HCT116 (cell line): ENCODE results near the gene KATNAL2. TPM values are rescaled to one million over a fixed set of nuclear protein-coding genes. Genes with fewer than 3 reads are reported as not detected.
A peak's percentile ranks its signal among the peaks of the same experiment; 100 is the strongest.

Experiments used
- ATAC-seq: fragments of 200-7000 bp; cut with Tn5 transposase; 2 replicates; pipeline ENCODE4 v1.9.1; 2020; ENCODE audit warnings: mild to moderate bottlenecking, moderate library complexity
- BruUV-seq: library from RNA; stranded (reverse); fragments of 400-500 nt; replicated peaks from 2 replicates; lab custom pipeline; 2021; lab: Mats Ljungman, UMichigan
- CTCF ChIA-PET: fragments of 300-600 bp; sonication (Branson Sonifier 250); formaldehyde crosslinking; loops from one replicate; lab custom pipeline; 2021; ENCODE audit warnings: antibody characterized with exemption; lab: Charles Lee
- POLR2A ChIA-PET: fragments of 300-600, 350-600 bp; sonication (Branson Sonifier 250); formaldehyde crosslinking; loops from one replicate; lab custom pipeline; 2021; ENCODE audit warnings: antibody characterized with exemption; lab: Charles Lee
- RAD21 ChIA-PET, 2 experiments: fragments of 300-600 bp; sonication (Branson Sonifier 250); formaldehyde crosslinking; loops; one replicate each; lab custom pipeline; 2023; ENCODE audit warnings: low total read pairs in 2 of 2; ENCODE audit not compliant: uncharacterized antibody in 2 of 2, unreplicated experiment in 2 of 2, low non-redundant PET in 1 of 2; lab: Charles Lee
- DNase-seq: peaks from one replicate; pipeline ENCODE4 v3.0.0-alpha.2; 2010; ENCODE audit warnings: low read depth, low spot score
- H2AFZ ChIP-seq: fragments of 200-600 bp; shearing (Covaris generic), sonication (generic); 2 replicates; pipeline ENCODE4 v1.6.1; 2017; ENCODE audit warnings: low read depth, mixed run types, mixed read lengths, antibody characterized with exemption, low read length; ENCODE audit not compliant: poor library complexity, severe bottlenecking
- H3K27ac ChIP-seq: 2 replicates; pipeline ENCODE4 v1.5.1; 2012; ENCODE audit warnings: low read depth, low read length
- H3K27me3 ChIP-seq: fragments of 200-600 bp; sonication (generic); 2 replicates; pipeline ENCODE4 v1.6.1; 2016; ENCODE audit warnings: mixed run types, low read length, mixed read lengths; ENCODE audit not compliant: insufficient read depth
- H3K36me3 ChIP-seq, 2 experiments: fragments of 200-500 bp in 1 of 2; fragments of 200-600 bp in 1 of 2; sonication (Bioruptor generic) in 1 of 2; sonication (generic) in 1 of 2; 2 replicates each; pipeline versions ENCODE4 v1.5.1 to v1.6.1; 2014 to 2016; ENCODE audit warnings: low read length in 2 of 2, inconsistent platforms in 1 of 2, mixed read lengths in 1 of 2, mixed run types in 1 of 2; ENCODE audit not compliant: insufficient read depth in 2 of 2, control insufficient read depth in 1 of 2
- H3K4me1 ChIP-seq, 2 experiments: fragments of 200-600 bp in 1 of 2; sonication (generic) in 1 of 2; 2 replicates each; pipeline versions ENCODE4 v1.5.1 to v1.6.1; 2012 to 2017; ENCODE audit warnings: low read length in 2 of 2, inconsistent platforms in 1 of 2, mild to moderate bottlenecking in 1 of 2, mixed read lengths in 1 of 2, mixed run types in 1 of 2, moderate library complexity in 1 of 2; ENCODE audit not compliant: insufficient read depth in 2 of 2, control insufficient read depth in 1 of 2
- H3K4me2 ChIP-seq: fragments of 200-600 bp; sonication (generic); 2 replicates; pipeline ENCODE4 v1.6.1; 2017; ENCODE audit warnings: mixed run types, low read length, mixed read lengths
- H3K4me3 ChIP-seq, 2 experiments: fragments of 200-600 bp in 1 of 2; sonication (generic) in 1 of 2; replicated peaks in 1 of 2; 2 replicates each; pipeline ENCODE4 v1.5.1; 2011 to 2016; ENCODE audit warnings: low read length in 2 of 2, control low read depth in 1 of 2, low read depth in 1 of 2, mild to moderate bottlenecking in 1 of 2, mixed read lengths in 1 of 2, mixed run types in 1 of 2
- H3K79me2 ChIP-seq: fragments of 200-600 bp; sonication (generic); 2 replicates; pipeline ENCODE4 v1.6.1; 2017; ENCODE audit warnings: mild to moderate bottlenecking, mixed run types, low read length, moderate library complexity, mixed read lengths; ENCODE audit not compliant: insufficient read depth
- H3K9ac ChIP-seq: fragments of 200-600 bp; sonication (generic); 2 replicates; pipeline ENCODE4 v1.6.1; 2016; ENCODE audit warnings: low read length, mixed read lengths
- H3K9me2 ChIP-seq: fragments of 200-600 bp; sonication (generic), shearing (Covaris generic); 2 replicates; pipeline ENCODE4 v1.6.1; 2017; ENCODE audit warnings: mixed run types, mild to moderate bottlenecking, moderate library complexity; ENCODE audit not compliant: insufficient read depth
- H3K9me3 ChIP-seq, 2 experiments: fragments of 200-500 bp in 1 of 2; fragments of 200-600 bp in 1 of 2; sonication (Bioruptor generic) in 1 of 2; sonication (generic) in 1 of 2; 2 replicates each; pipeline ENCODE4 v1.6.1; 2014 to 2017; ENCODE audit warnings: low read length in 2 of 2, mixed read lengths in 2 of 2, inconsistent platforms in 1 of 2, low read depth in 1 of 2, mild to moderate bottlenecking in 1 of 2, mixed run types in 1 of 2, moderate library complexity in 1 of 2; ENCODE audit not compliant: control insufficient read depth in 1 of 2, insufficient read depth in 1 of 2
- H4K20me1 ChIP-seq: fragments of 200-600 bp; sonication (generic), shearing (Covaris generic); 2 replicates; pipeline ENCODE4 v1.6.1; 2017; ENCODE audit warnings: mixed run types, mild to moderate bottlenecking, moderate library complexity; ENCODE audit not compliant: insufficient read depth
- CBX3 ChIP-seq: IDR thresholded peaks from 2 replicates; pipeline ENCODE4 v1.6.1; 2012; ENCODE audit warnings: low read depth
- EGR1 ChIP-seq: IDR thresholded peaks from 2 replicates; pipeline ENCODE4 v1.6.1; 2012; ENCODE audit warnings: low read depth
- ELF1 ChIP-seq: IDR thresholded peaks from 2 replicates; pipeline ENCODE4 v1.6.1; 2012; ENCODE audit warnings: low read depth, borderline replicate concordance
- EZH2 ChIP-seq: fragments of 200-600 bp; sonication (generic); IDR thresholded peaks from 2 replicates; pipeline ENCODE4 v1.6.1; 2017; ENCODE audit warnings: antibody characterized with exemption, mixed run types
- POLR2A ChIP-seq: IDR thresholded peaks from 2 replicates; pipeline ENCODE4 v1.7.0; 2011; ENCODE audit warnings: borderline replicate concordance; ENCODE audit not compliant: insufficient read depth, insufficient read length; ENCODE audit errors: extremely low read depth
- POLR2AphosphoS5 ChIP-seq: IDR thresholded peaks from 2 replicates; pipeline ENCODE4 v1.6.1; 2011; ENCODE audit warnings: mild to moderate bottlenecking, low read depth, low read length, moderate library complexity
- SIN3A ChIP-seq: IDR thresholded peaks from 2 replicates; pipeline ENCODE4 v1.6.1; 2012; ENCODE audit warnings: low read depth
- SP1 ChIP-seq: IDR thresholded peaks from 2 replicates; pipeline ENCODE4 v1.6.1; 2012; ENCODE audit warnings: low read depth
- YY1 ChIP-seq: IDR thresholded peaks from 2 replicates; pipeline ENCODE4 v1.6.1; 2011; ENCODE audit warnings: low read length, low read depth, moderate library complexity, mild to moderate bottlenecking; ENCODE audit not compliant: insufficient replicate concordance; ENCODE audit errors: extremely low read depth
- intact Hi-C: fragments of 100-400 bp; cut with micrococcal nuclease; formaldehyde crosslinking; loops from 2 replicates; pipeline ENCODE4 v1.10.0; 2022
- total RNA-seq: library from RNA; stranded (reverse); gene quantifications from one replicate; pipeline ENCODE4 v1.2.1, GENCODE V29; 2021; ENCODE audit not compliant: unreplicated experiment
- TF ChIP-seq, protein P1 (sequence below): IDR thresholded peaks from 2 replicates; pipeline ENCODE4 v1.6.1; 2012
- TF ChIP-seq, protein P2 (sequence below): IDR thresholded peaks from 2 replicates; pipeline ENCODE4 v1.6.1; 2012; ENCODE audit warnings: low read depth
- TF ChIP-seq, protein P3 (sequence below), 3 experiments: fragments of 200-600 bp in 1 of 3; sonication (generic) in 1 of 3; IDR thresholded peaks in 2 of 3; conservative IDR thresholded peaks in 1 of 3; 2 replicates each; pipeline ENCODE4 v1.5.1; 2012 to 2017; ENCODE audit warnings: low read depth in 2 of 3, low read length in 2 of 3, antibody characterized with exemption in 1 of 3, borderline replicate concordance in 1 of 3, control low read depth in 1 of 3, mild to moderate bottlenecking in 1 of 3, mixed read lengths in 1 of 3, mixed run types in 1 of 3, moderate library complexity in 1 of 3; ENCODE audit not compliant: insufficient read depth in 1 of 3

Gene KATNAL2
- total RNA-seq, 1 experiment from 2014 or later = 2.0 TPM

DNA sequence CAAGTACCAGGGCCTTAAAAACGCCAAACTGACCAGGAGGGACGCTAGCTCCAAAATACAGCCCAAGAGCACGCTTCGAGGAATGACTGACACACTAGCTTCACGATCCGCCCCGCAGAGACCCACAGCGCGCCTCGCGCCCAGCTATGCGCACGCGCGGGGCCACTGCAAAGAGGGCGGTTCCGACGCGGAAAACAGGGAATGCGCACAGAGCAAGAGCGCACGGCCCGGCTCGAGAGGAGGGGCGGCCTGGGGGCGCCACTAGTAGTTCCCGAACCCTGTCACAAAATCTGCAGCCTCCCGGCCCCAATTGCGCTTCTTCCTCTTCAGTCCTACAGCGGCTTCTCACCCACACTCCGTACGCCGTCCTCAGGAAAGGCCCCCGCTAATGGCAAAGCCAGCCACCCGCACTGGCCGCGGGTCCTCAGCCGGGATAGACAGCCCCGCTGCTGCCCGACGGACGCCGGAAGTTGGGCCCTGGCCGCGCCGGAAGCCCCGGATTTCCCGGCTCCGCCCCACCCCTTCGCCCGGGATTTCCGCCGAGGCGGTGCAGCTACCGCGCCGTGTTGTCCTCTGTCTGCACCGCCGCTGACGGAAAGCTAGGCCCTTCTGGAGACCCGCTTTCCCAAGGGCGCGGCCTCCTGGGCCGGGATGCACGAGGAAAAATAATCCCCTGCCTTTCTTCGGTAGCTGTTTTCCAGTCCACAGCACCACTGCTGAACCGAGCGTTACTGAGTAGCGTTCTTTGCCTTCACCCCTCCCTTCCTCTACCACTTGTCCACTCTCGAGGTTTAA, 232.8 kb downstream of the KATNAL2 start, which contains the start of gene HDHD2 (continued):
- TF ChIP-seq, protein P1, sequence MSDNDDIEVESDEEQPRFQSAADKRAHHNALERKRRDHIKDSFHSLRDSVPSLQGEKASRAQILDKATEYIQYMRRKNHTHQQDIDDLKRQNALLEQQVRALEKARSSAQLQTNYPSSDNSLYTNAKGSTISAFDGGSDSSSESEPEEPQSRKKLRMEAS = peak; percentile 66; the same call in 1 of the 2 replicates
- TF ChIP-seq EGR1 = no peak
- no peak for TF ChIP-seq EZH2
- peak; percentile 52 for TF ChIP-seq YY1
- TF ChIP-seq, all 23 proteins: peak for 8

DNA sequence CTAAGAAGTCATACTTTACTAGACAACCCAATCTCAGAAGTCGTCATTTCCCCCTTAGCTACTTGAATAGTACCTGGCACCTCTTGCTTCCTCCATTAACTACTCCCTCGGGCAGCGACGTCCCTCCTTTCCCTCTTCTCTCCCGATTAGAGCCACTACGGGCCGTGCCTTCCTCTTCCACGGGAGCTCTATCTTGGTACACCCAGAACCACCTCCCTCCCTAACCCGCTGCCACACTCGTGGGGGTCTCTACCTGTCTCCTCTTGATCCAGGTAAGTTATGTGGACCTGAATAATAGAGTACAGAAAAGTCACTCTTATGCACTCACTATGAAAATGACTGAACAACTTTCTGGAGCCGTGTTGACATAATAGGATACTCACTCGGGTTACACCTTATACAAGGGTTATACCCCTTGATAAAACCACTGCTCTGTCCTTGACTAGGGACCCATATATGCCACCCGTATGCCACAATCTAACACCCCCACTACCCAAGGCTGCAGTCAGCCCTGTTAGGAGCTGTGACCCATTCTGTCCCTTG, 233.5 kb downstream of the KATNAL2 start:
- H3K9me2 ChIP-seq = no peaks in the 10 kb centered on the region
- RAD21 ChIA-PET = no interaction called here
- H3K79me2 ChIP-seq = peaks cover 38% of the 10 kb centered on the region
- peak overlapping the region; percentile 81 to 90 for H3K4me3 ChIP-seq
- H3K27ac ChIP-seq = peak overlapping the region; percentile 69
- H3K9me3 ChIP-seq = no peaks in the 10 kb centered on the region
- H3K4me1 ChIP-seq = peaks cover 8 to 16% of the 10 kb centered on the region in 2 experiments; a peak in 2 of 4 replicates
- peak overlapping the region; percentile 81 for H3K9ac ChIP-seq
- CTCF ChIA-PET = interaction anchor here (1.0 kb wide), 1 partner anchor 52 kb away, joined by 3 read pairs; no protein-coding TSS in a partner anchor
- H4K20me1 ChIP-seq = no peaks in the 10 kb centered on the region
- H3K4me2 ChIP-seq = peak overlapping the region; percentile 97
- peak; percentile 23 for ATAC-seq
- BruUV-seq = TSS peak; percentile 92
- no peaks in the 10 kb centered on the region for H3K27me3 ChIP-seq
- peaks cover 3 to 15% of the 10 kb centered on the region in 2 experiments; a peak in 1 of 4 replicates for H3K36me3 ChIP-seq
- no peak for DNase-seq
- POLR2A ChIA-PET = no interaction called here
- intact Hi-C loops = loop anchor here (10.0 kb wide), 1 partner anchor 854 kb away; no protein-coding TSS in a partner anchor
- TF ChIP-seq ELF1 (no peak), EZH2 (no peak), POLR2AphosphoS5 (no peak), CBX3 (no peak), POLR2A (no peak), SP1 (no peak), SIN3A (no peak)
- TF ChIP-seq, protein P2, sequence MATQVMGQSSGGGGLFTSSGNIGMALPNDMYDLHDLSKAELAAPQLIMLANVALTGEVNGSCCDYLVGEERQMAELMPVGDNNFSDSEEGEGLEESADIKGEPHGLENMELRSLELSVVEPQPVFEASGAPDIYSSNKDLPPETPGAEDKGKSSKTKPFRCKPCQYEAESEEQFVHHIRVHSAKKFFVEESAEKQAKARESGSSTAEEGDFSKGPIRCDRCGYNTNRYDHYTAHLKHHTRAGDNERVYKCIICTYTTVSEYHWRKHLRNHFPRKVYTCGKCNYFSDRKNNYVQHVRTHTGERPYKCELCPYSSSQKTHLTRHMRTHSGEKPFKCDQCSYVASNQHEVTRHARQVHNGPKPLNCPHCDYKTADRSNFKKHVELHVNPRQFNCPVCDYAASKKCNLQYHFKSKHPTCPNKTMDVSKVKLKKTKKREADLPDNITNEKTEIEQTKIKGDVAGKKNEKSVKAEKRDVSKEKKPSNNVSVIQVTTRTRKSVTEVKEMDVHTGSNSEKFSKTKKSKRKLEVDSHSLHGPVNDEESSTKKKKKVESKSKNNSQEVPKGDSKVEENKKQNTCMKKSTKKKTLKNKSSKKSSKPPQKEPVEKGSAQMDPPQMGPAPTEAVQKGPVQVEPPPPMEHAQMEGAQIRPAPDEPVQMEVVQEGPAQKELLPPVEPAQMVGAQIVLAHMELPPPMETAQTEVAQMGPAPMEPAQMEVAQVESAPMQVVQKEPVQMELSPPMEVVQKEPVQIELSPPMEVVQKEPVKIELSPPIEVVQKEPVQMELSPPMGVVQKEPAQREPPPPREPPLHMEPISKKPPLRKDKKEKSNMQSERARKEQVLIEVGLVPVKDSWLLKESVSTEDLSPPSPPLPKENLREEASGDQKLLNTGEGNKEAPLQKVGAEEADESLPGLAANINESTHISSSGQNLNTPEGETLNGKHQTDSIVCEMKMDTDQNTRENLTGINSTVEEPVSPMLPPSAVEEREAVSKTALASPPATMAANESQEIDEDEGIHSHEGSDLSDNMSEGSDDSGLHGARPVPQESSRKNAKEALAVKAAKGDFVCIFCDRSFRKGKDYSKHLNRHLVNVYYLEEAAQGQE = no peak
- TF ChIP-seq, protein P3, sequence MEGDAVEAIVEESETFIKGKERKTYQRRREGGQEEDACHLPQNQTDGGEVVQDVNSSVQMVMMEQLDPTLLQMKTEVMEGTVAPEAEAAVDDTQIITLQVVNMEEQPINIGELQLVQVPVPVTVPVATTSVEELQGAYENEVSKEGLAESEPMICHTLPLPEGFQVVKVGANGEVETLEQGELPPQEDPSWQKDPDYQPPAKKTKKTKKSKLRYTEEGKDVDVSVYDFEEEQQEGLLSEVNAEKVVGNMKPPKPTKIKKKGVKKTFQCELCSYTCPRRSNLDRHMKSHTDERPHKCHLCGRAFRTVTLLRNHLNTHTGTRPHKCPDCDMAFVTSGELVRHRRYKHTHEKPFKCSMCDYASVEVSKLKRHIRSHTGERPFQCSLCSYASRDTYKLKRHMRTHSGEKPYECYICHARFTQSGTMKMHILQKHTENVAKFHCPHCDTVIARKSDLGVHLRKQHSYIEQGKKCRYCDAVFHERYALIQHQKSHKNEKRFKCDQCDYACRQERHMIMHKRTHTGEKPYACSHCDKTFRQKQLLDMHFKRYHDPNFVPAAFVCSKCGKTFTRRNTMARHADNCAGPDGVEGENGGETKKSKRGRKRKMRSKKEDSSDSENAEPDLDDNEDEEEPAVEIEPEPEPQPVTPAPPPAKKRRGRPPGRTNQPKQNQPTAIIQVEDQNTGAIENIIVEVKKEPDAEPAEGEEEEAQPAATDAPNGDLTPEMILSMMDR (IDR thresholded peaks at IDR 0.05 in 2 of 3, conservative IDR thresholded peaks at IDR 0.05 in 1 of 3; ENCODE audit: borderline replicate concordance in 1 of 3, insufficient read depth in 1 of 3, low read depth in 2 of 3, low read length in 2 of 3) = no peak
- TF ChIP-seq, all 23 proteins: peak for 0
- H2AFZ ChIP-seq = peak overlapping the region; percentile 57
